ENCODE measurements around the gene VIT. TPM values are rescaled to one million over a fixed set of nuclear protein-coding genes. Genes with fewer than 3 reads are reported as not detected.

VIT gene
- polyA plus RNA-seq, 3 donors = not detected

DNA sequence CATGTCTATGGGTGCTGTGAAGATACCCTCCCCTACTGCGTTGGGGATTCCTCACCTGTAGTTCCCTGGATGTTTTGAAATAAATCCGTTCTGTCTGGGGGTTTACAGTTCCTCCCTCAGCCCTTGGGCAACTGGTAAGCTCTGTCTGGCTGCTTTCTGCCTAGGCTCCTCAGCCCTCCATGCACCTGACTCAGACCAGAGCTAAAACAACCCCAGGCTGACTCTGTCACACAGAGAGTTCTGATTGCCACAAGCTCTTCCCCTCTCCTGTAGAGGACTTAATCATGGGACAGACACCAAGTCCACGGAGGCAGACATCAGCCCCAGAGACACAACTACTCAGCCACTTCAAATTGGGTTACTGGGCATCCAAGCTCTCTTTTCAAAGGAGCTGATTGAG lies 6.3 kb downstream of the VIT start:
- no peaks in the 10 kb centered on the region for H3K79me2 ChIP-seq (ENCODE audit: insufficient read depth, low read length)
- no peak overlapping the region for H3K4me2 ChIP-seq (replicated peaks; ENCODE audit: extremely low read depth, low read length, poor library complexity, severe bottlenecking)
- H4K20me1 ChIP-seq (ENCODE audit: insufficient read depth, low read length) = no peaks in the 10 kb centered on the region
- no peak overlapping the region for H3K27ac Mint-ChIP-seq
- H3K4me1 ChIP-seq (ENCODE audit: control insufficient read depth in 1 of 2, insufficient read depth in 2 of 2, low read length in 2 of 2) = peaks cover 36 to 39% of the 10 kb centered on the region in 2 donors
- no peak overlapping the region for H3K9ac ChIP-seq (ENCODE audit: insufficient read depth, low read length, poor library complexity, severe bottlenecking)
- no peak overlapping the region for H3K27ac ChIP-seq (ENCODE audit: low read depth in 1 of 2, low read length in 2 of 2)
- H3K4me1 Mint-ChIP-seq = peaks cover 45% of the 10 kb centered on the region
- no peaks in the 10 kb centered on the region for H3K9me3 ChIP-seq (replicated peaks in 1 of 2; ENCODE audit: control insufficient read depth in 1 of 2, insufficient read depth in 1 of 2, low read length in 2 of 2)
- DNase-seq = no peak
- intact Hi-C loops (cut with micrococcal nuclease) = no loop called here
- H3K27me3 ChIP-seq (ENCODE audit: control insufficient read depth in 2 of 2, insufficient read depth in 2 of 2, low read length in 2 of 2) = no peaks in the 10 kb centered on the region
- H3K9me3 Mint-ChIP-seq = peaks cover 0 to 3% (median 0%) of the 10 kb centered on the region in 7 donors
- TF ChIP-seq, protein P1, sequence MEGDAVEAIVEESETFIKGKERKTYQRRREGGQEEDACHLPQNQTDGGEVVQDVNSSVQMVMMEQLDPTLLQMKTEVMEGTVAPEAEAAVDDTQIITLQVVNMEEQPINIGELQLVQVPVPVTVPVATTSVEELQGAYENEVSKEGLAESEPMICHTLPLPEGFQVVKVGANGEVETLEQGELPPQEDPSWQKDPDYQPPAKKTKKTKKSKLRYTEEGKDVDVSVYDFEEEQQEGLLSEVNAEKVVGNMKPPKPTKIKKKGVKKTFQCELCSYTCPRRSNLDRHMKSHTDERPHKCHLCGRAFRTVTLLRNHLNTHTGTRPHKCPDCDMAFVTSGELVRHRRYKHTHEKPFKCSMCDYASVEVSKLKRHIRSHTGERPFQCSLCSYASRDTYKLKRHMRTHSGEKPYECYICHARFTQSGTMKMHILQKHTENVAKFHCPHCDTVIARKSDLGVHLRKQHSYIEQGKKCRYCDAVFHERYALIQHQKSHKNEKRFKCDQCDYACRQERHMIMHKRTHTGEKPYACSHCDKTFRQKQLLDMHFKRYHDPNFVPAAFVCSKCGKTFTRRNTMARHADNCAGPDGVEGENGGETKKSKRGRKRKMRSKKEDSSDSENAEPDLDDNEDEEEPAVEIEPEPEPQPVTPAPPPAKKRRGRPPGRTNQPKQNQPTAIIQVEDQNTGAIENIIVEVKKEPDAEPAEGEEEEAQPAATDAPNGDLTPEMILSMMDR (IDR thresholded peaks at IDR 0.05) = no peak
- H3K4me3 ChIP-seq (replicated peaks in 1 of 3; ENCODE audit: low read depth in 2 of 3, low read length in 3 of 3) = no peak overlapping the region
- 77% methylated on average over 2 of the region's 3 CpGs for WGBS (ENCODE audit: insufficient coverage)
- H3K27me3 Mint-ChIP-seq (ENCODE audit: low read depth in 3 of 3) = peaks cover 0 to 6% (median 0%) of the 10 kb centered on the region in 3 donors
- no peak overlapping the region for H3K4me3 Mint-ChIP-seq
- no peaks in the 10 kb centered on the region for H3K36me3 ChIP-seq (replicated peaks in 1 of 2; ENCODE audit: control insufficient read depth in 1 of 2, insufficient read depth in 2 of 2, low read length in 2 of 2)
- no peaks in the 10 kb centered on the region for H3K36me3 Mint-ChIP-seq
- H2AFZ ChIP-seq (ENCODE audit: insufficient read depth, low read depth, low read length, poor library complexity, severe bottlenecking) = no peak overlapping the region

DNA sequence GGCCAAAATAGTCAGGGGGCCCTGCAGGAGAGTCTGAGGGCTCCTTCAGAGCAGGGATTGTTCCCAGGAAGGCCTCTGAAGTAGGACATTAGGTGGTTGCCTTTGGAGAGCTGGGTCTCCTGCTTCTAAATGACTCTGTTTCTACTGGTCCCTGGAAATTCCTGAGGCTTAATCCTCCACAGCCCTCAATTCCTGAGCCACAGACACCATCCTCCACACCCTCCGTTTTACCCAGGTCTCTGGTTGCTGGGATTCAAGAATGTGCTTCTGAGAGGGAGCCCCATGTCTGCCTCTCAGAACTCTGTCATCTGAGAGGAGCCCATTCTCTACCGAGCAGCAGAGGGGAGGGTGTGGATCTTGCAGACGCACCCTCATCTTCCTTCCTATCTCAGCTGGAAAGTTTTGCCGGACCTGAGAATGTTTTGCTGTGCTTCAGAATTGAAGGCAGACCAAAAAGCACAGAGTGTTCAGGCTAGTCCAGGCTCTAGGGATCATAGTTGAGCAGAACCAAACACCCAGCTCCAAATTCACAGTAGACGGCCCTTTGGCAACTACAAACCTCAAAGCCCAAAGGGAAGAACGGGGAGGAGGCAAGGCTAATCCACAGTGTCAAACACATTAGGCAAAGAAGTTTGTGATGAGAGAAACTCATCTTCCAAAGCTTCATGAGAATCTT lies 8.1 kb downstream of the VIT start:
- H2AFZ ChIP-seq (ENCODE audit: insufficient read depth, low read depth, low read length, poor library complexity, severe bottlenecking) = no peak overlapping the region
- H3K4me1 ChIP-seq (ENCODE audit: control insufficient read depth in 1 of 2, insufficient read depth in 2 of 2, low read length in 2 of 2) = peaks cover 20 to 24% of the 10 kb centered on the region in 2 donors

More for the DNA sequence above, 8.1 kb downstream of the VIT start:
- Histone ChIP-seq H3K36me3 (replicated peaks in 1 of 2; ENCODE audit: control insufficient read depth in 1 of 2, insufficient read depth in 2 of 2, low read length in 2 of 2) (no peaks in the 10 kb centered on the region), H3K4me3 (replicated peaks in 1 of 3; ENCODE audit: low read depth in 2 of 3, low read length in 3 of 3) (no peak overlapping the region), H3K79me2 (ENCODE audit: insufficient read depth, low read length) (no peaks in the 10 kb centered on the region), H3K4me2 (replicated peaks; ENCODE audit: extremely low read depth, low read length, poor library complexity, severe bottlenecking) (no peak overlapping the region), H3K27me3 (ENCODE audit: control insufficient read depth in 2 of 2, insufficient read depth in 2 of 2, low read length in 2 of 2) (no peaks in the 10 kb centered on the region), H3K27ac (ENCODE audit: low read depth in 1 of 2, low read length in 2 of 2) (no peak overlapping the region), H3K9ac (ENCODE audit: insufficient read depth, low read length, poor library complexity, severe bottlenecking) (no peak overlapping the region), H4K20me1 (ENCODE audit: insufficient read depth, low read length) (no peaks in the 10 kb centered on the region), H3K9me3 (replicated peaks in 1 of 2; ENCODE audit: control insufficient read depth in 1 of 2, insufficient read depth in 1 of 2, low read length in 2 of 2) (no peaks in the 10 kb centered on the region)
- Mint-ChIP-seq H3K36me3 (no peaks in the 10 kb centered on the region), H3K4me3 (no peak overlapping the region), H3K27ac (no peak overlapping the region), H3K4me1 (peaks cover 30% of the 10 kb centered on the region), H3K9me3 (peaks cover 0 to 4% (median 0%) of the 10 kb centered on the region in 7 donors), H3K27me3 (ENCODE audit: low read depth in 3 of 3) (no peaks in the 10 kb centered on the region)
- intact Hi-C loops (cut with micrococcal nuclease) = no loop called here
- no CpG with 5 or more reads among the region's 6 CpGs for WGBS (ENCODE audit: insufficient coverage)
- no peak for DNase-seq
- TF ChIP-seq, protein P1 (IDR thresholded peaks at IDR 0.05) = no peak
